Activated CD8-positive, alpha-beta memory T cell treated with anti-CD3 and anti-CD28 coated beads, Interleukin-2, amount 50 U/mL, for 1 hour (primary cell): ENCODE measurements around the gene NEK7.

Experiments used
- DNase-seq: peaks from one replicate; pipeline ENCODE4 v3.0.0-alpha.2; 2020; ENCODE audit errors: extremely low read depth

Gene NEK7

DNA sequence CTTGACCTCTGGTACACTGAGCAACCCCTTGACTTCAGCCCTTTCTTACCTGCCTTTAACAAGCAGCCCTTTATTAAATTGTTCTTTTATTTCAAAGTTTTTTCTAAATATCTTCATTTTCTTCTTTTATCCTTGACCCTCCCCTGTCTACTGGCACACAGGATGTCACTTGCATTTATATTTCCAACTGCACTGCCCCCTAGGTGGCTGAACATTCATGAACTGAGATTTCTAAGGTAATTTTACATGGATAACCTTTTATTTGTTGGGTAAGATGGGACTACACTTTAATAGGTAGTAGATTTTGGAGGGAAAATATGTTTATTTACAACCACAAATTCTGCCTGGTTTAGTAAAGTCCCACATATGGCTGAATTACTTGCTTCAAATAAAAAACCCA lies 193.7 kb downstream of the NEK7 start:
- DNase-seq = no peak

DNA sequence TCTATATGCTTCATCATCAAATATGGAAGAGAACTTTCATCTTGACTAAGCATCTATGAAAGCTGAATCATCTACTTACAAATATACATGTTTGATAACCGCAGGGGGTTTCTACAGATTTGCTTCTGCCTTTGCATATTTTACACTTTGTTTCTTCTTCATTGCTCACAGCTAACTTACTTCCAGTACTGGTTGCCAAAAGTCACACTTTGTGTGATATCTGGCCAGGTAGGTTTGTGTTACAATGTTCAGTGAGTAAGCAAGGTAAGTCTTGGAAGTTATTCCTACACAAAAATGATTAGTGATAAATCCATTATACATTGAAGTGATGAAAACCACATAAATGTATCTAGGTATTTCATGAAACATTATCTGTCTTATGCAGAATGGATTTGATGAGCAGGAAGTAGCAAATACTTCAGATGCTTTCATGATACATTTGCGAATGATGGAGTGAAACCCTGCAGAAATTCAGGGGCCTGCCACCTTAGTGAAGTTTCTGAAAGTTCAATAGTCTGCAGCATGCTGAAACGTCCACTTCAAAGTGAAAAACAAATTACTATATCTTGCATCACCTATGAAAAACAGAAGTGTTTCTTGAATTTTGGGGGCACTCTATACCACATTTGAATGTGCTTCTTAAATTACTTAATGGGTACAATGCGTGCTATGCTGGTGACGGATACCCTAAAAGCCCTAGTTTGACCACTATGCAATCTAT lies 196.3 kb downstream of the NEK7 start:
- no peak for DNase-seq

DNA sequence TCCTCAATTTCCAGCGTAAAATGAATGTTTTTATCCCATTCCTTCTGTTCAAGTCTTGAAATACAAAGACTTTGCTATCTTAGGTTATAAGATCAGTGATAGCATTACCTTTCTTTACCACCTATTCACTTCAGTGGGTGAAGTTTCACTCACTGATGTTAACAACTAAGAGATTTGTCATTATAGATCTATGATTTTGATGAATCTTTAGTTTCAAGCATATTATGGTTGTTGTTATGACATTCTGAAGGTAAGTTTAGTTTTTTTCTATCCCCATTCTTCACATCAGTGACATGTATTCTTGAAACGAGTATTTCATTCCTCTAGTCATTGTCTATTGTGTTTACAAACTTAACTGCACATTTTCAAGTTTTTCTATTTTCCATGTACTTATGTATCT lies 201.1 kb downstream of the NEK7 start:
- no peak for DNase-seq

DNA sequence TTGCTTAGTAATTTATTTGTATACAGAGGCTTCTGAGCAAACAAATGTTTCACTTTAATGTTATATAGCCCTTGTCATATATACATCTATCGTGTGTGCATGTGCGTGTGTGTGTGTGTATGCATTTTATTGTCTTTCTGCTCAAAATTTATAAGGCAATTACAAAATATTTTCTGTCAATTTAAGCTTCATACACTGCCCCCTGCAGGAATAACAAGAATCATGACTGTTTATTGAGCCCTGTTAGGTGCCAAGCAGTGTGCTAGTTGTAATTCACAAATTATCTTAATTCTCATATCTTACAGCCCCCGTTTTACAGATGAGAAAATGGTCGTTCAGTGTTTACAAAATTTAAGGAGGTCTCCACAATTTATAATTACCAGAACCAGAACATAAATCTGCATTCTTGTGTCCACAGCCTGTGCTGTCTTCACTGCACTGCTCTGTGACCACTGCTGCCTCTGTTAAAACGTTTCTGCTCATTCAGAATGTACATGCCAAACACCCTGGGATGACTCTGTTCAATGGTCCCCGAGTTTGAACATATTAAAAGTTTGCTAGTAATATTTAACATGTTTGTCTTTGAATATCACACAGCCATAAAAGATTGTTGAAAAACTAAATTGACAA lies 202.3 kb downstream of the NEK7 start:
- no peak for DNase-seq

DNA sequence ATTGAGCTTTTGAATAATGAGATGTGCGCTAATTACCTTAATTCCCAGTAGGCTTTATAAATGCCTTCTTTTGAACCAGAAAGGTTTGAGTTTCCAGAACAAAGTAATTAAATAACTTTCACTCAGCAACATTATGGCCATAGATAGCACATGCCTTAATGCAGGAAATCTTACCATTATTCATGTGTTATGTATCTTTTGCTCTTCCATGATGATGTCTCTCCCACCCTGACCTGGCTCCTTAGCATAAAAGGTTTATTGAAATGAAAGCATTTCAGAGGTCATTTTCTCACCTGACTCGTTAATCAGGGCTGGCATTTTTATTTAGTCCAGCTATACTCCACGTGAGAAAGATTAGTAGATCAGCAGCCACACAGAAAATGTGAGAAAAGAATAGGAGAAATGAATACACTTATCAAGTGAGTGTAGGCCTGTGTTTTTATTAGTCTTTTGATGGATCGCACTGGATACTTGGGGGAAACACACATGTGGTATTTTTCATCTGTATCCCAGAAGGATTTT lies 203.5 kb downstream of the NEK7 start:
- no peak for DNase-seq

DNA sequence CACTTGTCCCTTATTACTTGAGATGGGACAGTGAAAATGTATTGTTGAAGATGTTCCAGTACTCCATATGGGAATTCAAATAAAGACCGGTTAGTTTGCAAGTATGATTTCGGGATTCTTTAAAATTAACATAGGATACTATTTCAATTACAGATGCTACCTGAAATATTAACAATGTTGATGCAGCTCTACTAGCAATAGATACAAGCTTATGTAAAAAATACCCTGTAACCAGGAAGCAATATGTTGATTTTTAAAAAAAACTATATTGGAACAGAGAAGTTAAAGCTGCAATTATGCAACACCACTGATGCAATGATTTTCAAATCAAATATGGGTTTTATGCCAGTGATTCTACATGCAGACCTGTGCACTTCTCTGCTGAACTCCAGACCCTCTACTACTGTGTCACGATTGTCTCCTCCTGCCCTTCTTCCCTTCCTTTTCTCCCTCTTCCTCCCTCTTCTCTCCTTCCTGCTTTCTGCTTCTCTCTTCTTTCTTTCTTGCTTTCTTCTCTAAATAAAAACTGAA lies 204.5 kb downstream of the NEK7 start:
- no peak for DNase-seq

DNA sequence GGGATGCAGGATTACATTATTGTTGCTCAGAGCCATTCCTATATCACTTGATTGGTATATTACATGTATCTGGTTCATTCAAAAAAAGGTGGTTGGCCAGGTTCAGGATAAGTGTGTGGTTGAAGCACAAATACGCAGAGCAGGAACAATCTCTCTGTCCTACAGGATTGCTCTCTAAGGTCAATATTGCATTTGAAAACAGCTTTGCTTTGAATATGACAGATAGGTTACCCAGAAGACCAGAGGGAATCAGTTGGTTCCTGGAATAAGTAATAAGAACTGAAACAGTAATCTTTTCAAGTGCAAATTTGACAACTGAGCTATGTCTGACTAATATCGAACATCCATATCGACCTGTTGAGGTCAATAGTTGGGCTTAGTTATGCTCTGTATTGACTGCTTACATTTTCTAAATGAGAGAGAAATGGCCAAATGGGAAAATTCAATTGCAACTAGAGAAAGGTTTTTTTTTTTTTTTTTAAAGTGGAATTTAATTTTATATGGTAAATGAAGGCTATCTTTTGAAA lies 206.9 kb downstream of the NEK7 start:
- no peak for DNase-seq

DNA sequence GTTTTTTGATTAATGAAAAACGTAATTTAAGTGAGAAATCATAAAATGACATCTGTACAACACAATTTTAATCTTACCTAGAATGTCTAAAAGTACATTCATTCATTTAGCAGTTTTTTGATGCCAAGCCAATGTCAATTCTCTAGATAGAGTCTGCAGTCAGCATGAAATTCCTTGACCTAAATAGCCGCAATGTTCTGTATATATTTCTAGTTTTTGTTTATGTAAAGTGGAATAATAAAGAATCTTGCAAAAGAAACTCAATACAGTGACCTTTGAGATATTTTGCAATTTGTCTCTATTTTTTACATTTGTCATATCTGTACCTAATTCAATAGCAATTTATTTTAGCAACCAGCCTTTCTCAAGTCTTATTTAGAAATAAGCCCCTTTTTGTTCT lies 207.7 kb downstream of the NEK7 start:
- no peak for DNase-seq

DNA sequence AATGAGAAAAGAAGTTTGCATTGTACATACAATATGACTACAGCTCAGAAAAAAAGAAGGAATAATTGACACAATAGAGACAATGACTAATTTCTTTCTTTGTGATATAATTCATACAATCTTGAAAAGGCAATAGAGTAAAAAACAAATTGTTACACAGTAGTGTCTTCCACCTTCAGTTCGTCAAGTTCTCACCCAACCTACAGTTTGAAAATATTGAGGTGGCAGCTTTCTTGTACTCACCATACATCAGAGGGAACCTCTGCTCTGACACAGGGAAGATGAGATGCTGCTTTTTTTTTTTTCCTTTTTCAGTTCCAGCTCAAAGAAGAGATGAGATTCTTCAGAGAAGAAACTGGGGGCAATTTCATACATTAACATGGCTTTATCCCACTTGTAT lies 210.5 kb downstream of the NEK7 start:
- no peak for DNase-seq

DNA sequence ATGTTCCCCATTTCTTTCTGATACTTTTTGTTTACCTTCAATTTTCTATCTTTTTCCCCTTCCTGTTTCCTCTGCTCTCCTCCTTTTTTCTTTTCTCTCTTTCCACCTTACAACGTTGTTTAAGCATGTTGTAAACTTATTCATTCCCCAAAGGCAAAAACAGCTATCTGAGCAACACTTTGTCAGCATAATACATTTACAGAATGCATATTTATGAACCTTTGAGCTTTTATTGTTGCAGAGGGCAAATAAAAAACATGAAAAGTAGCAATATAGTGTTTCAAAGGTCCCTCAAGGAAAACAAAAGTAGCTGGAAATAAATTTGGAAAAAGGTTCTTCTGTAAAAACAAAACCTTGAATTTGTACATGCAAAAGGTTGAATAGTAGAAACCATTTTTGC lies 214.2 kb downstream of the NEK7 start:
- DNase-seq = no peak
